HepG2 (cell line): ENCODE measurements around the gene ZSCAN21. TPM values are rescaled to one million over a fixed set of nuclear protein-coding genes. Genes with fewer than 3 reads are reported as not detected.

Experiments
- ATAC-seq: fragments of 200-7000 bp; cut with Tn5 transposase; 3 replicates; pipeline ENCODE4 v1.9.1; 2020; ENCODE audit warnings: mild to moderate bottlenecking, moderate library complexity
- BruUV-seq: library from RNA; stranded (reverse); fragments of 400-500 nt; replicated peaks from 2 replicates; lab custom pipeline; 2021; lab: Mats Ljungman, UMichigan
- CTCF ChIA-PET: fragments of 300-600 bp; formaldehyde crosslinking; extraction: SDS; loops from one replicate; lab custom pipeline; 2021; ENCODE audit warnings: low total read pairs, inconsistent platforms, low intra/inter-chr PET ratio; lab: Yijun Ruan, JAX
- POLR2A ChIA-PET: fragments of 350-600 bp; sonication (Branson Sonifier 250); formaldehyde crosslinking; loops from one replicate; lab custom pipeline; 2020; ENCODE audit warnings: antibody characterized with exemption, inconsistent platforms; lab: Yijun Ruan, JAX
- DNase-seq: peaks from one replicate; pipeline ENCODE4 v3.0.0-alpha.2; 2015; ENCODE audit warnings: low spot score
- FAIRE-seq: peaks from 3 replicates; lab custom pipeline; 2011; peaks lifted over from hg19 to GRCh38; lab: Jason Lieb, UNC
- H2AFZ ChIP-seq: one replicate; pipeline ENCODE4 v1.6.1; 2011; ENCODE audit warnings: low read length, inconsistent platforms
- H3K27ac ChIP-seq: fragments of 300-600 bp; 3 replicates; pipeline ENCODE4 v1.8.0; 2011; ENCODE audit warnings: mixed run types, mild to moderate bottlenecking, mixed read lengths, low read length, inconsistent platforms; ENCODE audit not compliant: insufficient read depth; ENCODE audit errors: extremely low read length
- H3K27me3 ChIP-seq, 2 experiments: fragments of 200-600 bp in 1 of 2; 2 replicates in 1 of 2; 3 replicates in 1 of 2; pipeline versions ENCODE4 v1.6.0 to v1.8.0; 2011; ENCODE audit warnings: low read length in 2 of 2, mild to moderate bottlenecking in 2 of 2, moderate library complexity in 2 of 2, inconsistent platforms in 1 of 2; ENCODE audit not compliant: insufficient read depth in 2 of 2, control insufficient read depth in 1 of 2
- H3K36me3 ChIP-seq, 2 experiments: fragments of 200-600 bp in 1 of 2; replicated peaks in 1 of 2; 2 replicates in 1 of 2; 3 replicates in 1 of 2; pipeline versions ENCODE4 v1.5.1 to v1.8.0; 2011; ENCODE audit warnings: low read length in 2 of 2, inconsistent platforms in 1 of 2; ENCODE audit not compliant: insufficient read depth in 2 of 2, control insufficient read depth in 1 of 2
- H3K4me1 ChIP-seq: 2 replicates; pipeline ENCODE4 v1.5.1; 2012; ENCODE audit warnings: low read length, inconsistent platforms; ENCODE audit not compliant: insufficient read depth
- H3K4me2 ChIP-seq: 2 replicates; pipeline ENCODE4 v1.6.0; 2011; ENCODE audit warnings: low read depth, low read length, inconsistent platforms
- H3K4me3 ChIP-seq, 3 experiments: fragments of 200-600 bp in 1 of 3; sonication (generic), shearing (Covaris generic) in 1 of 3; replicated peaks in 1 of 3; 2 replicates each; pipeline ENCODE4 v1.5.1; 2011 to 2016; ENCODE audit warnings: low read length in 3 of 3, inconsistent platforms in 2 of 3, low read depth in 2 of 3, mild to moderate bottlenecking in 2 of 3, control low read depth in 1 of 3, mixed read lengths in 1 of 3; ENCODE audit not compliant: insufficient read depth in 1 of 3
- H3K79me2 ChIP-seq: one replicate; pipeline ENCODE4 v1.6.1; 2011; ENCODE audit warnings: low read length, inconsistent platforms; ENCODE audit not compliant: insufficient read depth
- H3K9ac ChIP-seq: 2 replicates; pipeline ENCODE4 v1.6.0; 2011; ENCODE audit warnings: mild to moderate bottlenecking, low read depth, low read length, inconsistent platforms; ENCODE audit not compliant: insufficient read depth
- H3K9me3 ChIP-seq: 2 replicates; pipeline ENCODE4 v1.5.1; 2012; ENCODE audit warnings: mild to moderate bottlenecking, low read length
- H4K20me1 ChIP-seq: 2 replicates; pipeline ENCODE4 v1.6.0; 2011; ENCODE audit warnings: inconsistent platforms, mild to moderate bottlenecking, low read length, moderate library complexity; ENCODE audit not compliant: insufficient read depth
- FOXJ3 ChIP-seq: sonication (generic); formaldehyde crosslinking; IDR thresholded peaks from 2 replicates; pipeline ENCODE4 v1.4.0; 2020; ENCODE audit warnings: missing genetic modification reagents, mild to moderate bottlenecking, borderline replicate concordance
- GFI1 ChIP-seq: sonication (generic); formaldehyde crosslinking; IDR thresholded peaks from 2 replicates; pipeline ENCODE4 v1.5.0; 2020; ENCODE audit warnings: missing genetic modification reagents, mild to moderate bottlenecking, borderline replicate concordance
- HNF1B ChIP-seq: sonication (generic); formaldehyde crosslinking; IDR thresholded peaks from 2 replicates; pipeline ENCODE4 v1.5.1; 2020; ENCODE audit warnings: mild to moderate bottlenecking, moderate library complexity, missing genetic modification reagents
- HOXA7 ChIP-seq: sonication (generic); formaldehyde crosslinking; IDR thresholded peaks from 2 replicates; pipeline ENCODE4 v1.8.1; 2022; ENCODE audit warnings: mild to moderate bottlenecking, missing genetic modification reagents, moderate library complexity
- KLF6 ChIP-seq: IDR thresholded peaks from 2 replicates; pipeline ENCODE4 v1.8.0; 2016; ENCODE audit warnings: missing biosample characterization, missing genetic modification reagents
- PBX3 ChIP-seq: sonication (generic); formaldehyde crosslinking; IDR thresholded peaks from 2 replicates; pipeline ENCODE4 v1.8.1; 2023; ENCODE audit warnings: missing genetic modification reagents, inconsistent platforms, borderline replicate concordance
- SALL1 ChIP-seq: sonication (generic); formaldehyde crosslinking; IDR thresholded peaks from 2 replicates; pipeline ENCODE4 v1.8.0; 2022; ENCODE audit warnings: mild to moderate bottlenecking, missing genetic modification reagents
- SP5 ChIP-seq: IDR thresholded peaks from 2 replicates; pipeline ENCODE4 v1.6.1; 2016; ENCODE audit warnings: low read depth, borderline replicate concordance
- ZBTB34 ChIP-seq: sonication (generic); formaldehyde crosslinking; IDR thresholded peaks from 2 replicates; pipeline ENCODE4 v1.8.0; 2022; ENCODE audit warnings: mild to moderate bottlenecking, missing genetic modification reagents
- ZNF329 ChIP-seq: sonication (generic); formaldehyde crosslinking; IDR thresholded peaks from 2 replicates; pipeline ENCODE4 v1.9.0; 2021; ENCODE audit warnings: low read depth, mild to moderate bottlenecking, missing genetic modification reagents
- ZNF335 ChIP-seq: sonication (generic); formaldehyde crosslinking; IDR thresholded peaks from 2 replicates; pipeline ENCODE4 v1.4.0; 2020; ENCODE audit warnings: missing genetic modification reagents
- ZNF503 ChIP-seq: sonication (generic); formaldehyde crosslinking; IDR thresholded peaks from 2 replicates; pipeline ENCODE4 v1.4.0; 2020; ENCODE audit warnings: missing genetic modification reagents
- ZNF703 ChIP-seq: sonication (generic); formaldehyde crosslinking; IDR thresholded peaks from 2 replicates; pipeline ENCODE4 v1.5.1; 2020; ENCODE audit warnings: missing genetic modification reagents, mild to moderate bottlenecking, moderate library complexity, borderline replicate concordance
- WGBS: methylation state at CpG from one replicate; pipeline ENCODE4 v1.1.6; 2017; ENCODE audit warnings: low lambda C conversion rate; 5-methylcytosine and 5-hydroxymethylcytosine counted together
- in situ Hi-C: cut with HindIII; loops from 2 replicates; pipeline ENCODE4 v1.10.0; 2017; ENCODE audit warnings: low pct_unique_long_range_greater_than_20kb; ENCODE audit not compliant: extremely low pct_ligation_motif_present
- intact Hi-C: fragments of 100-400 bp; cut with micrococcal nuclease; formaldehyde crosslinking; loops from one replicate; pipeline ENCODE4 v1.10.0; 2022; ENCODE audit not compliant: unreplicated experiment
- polyA plus RNA-seq, 8 experiments: library from polyadenylated mRNA; depleted of rRNA in 3 of 8; stranded (reverse) in 7 of 8; unstranded in 1 of 8; fragments of >200 nt; fragmentation: Illumina TruSeq in 4 of 8; extraction: Trizol in 4 of 8; gene quantifications; 2 replicates each; pipeline versions ENCODE4 v1.2.1 to v1.2.3, GENCODE V29; 2011 to 2016; ENCODE audit warnings: low read depth in 4 of 8, missing spikeins in 1 of 8, mixed read lengths in 1 of 8; ENCODE audit not compliant: insufficient read depth in 1 of 8
- total RNA-seq, 5 experiments: library from RNA; depleted of rRNA; stranded (reverse); fragments of >200 nt; fragmentation: Illumina TruSeq; extraction: Trizol; gene quantifications; 2 replicates each; pipeline ENCODE4 v1.2.3, GENCODE V29; 2016; ENCODE audit warnings: low read depth in 1 of 5

The ZSCAN21 gene
- total and polyA plus RNA-seq, 2 of the 13 experiments (the other 11 are each of a cell fraction or from before 2014, with no cell fraction given) = 7.0 to 10.0 TPM

GRCh38 chr7:100015232-100016214 is 34.1 kb upstream of the ZSCAN21 start, which contains the start of gene ZKSCAN1:
ZKSCAN1 (plus strand) TSS chr7:100015596; CDS start chr7:100023507, 7,911 bp downstream.
- peaks cover 49% of the 10 kb centered on the region for H3K79me2 ChIP-seq
- no peaks in the 10 kb centered on the region; a peak in 1 of 5 replicates for H3K27me3 ChIP-seq
- ChIA-PET CTCF (interaction anchor here (1.5 kb wide), 1 partner anchor 21 kb away, joined by 7 read pairs; no protein-coding TSS in a partner anchor), POLR2A (interaction anchor here (0.6 to 6.6 kb wide), 20 partner anchors 8 to 232 kb away, joined by 3 to 212 read pairs (median 3); partner anchors contain the start of genes GJC3 and TRIM4)
- BruUV-seq = TSS peak; percentile 76
- H4K20me1 ChIP-seq = peaks cover 17% of the 10 kb centered on the region
- peak within 1 kb of the TSS; percentile 93 for H3K27ac ChIP-seq
- intact Hi-C loops = loop anchor here (2.0 kb wide), 1 partner anchor 19 kb away; no protein-coding TSS in a partner anchor
- DNase-seq = peak; percentile 91
- H3K4me3 ChIP-seq = peak within 1 kb of the TSS; percentile 92 to 94 (median 93)
- peak within 1 kb of the TSS; percentile 94 for H3K9ac ChIP-seq
- no peak within 1 kb of the TSS for H2AFZ ChIP-seq
- 2% methylated on average over 10 of the region's 70 CpGs for WGBS
- FAIRE-seq = peak; percentile 66
- H3K36me3 ChIP-seq = peaks cover 2 to 16% of the 10 kb centered on the region in 2 experiments
- peak; percentile 94 for ATAC-seq
- H3K4me1 ChIP-seq = peaks cover 82% of the 10 kb centered on the region
- in situ Hi-C loops = no loop called here
- H3K4me2 ChIP-seq = peak within 1 kb of the TSS; percentile 90
- no peaks in the 10 kb centered on the region for H3K9me3 ChIP-seq
- TF ChIP-seq HNF1B (CRISPR knock-in tag) = peak; percentile 51; the same call in 1 of the 2 replicates
- peak; percentile 16; the same call in 1 of the 2 replicates for TF ChIP-seq FOXJ3 (CRISPR knock-in tag)
- no peak for TF ChIP-seq PBX3 (CRISPR knock-in tag)
- TF ChIP-seq SALL1 (CRISPR knock-in tag) = peak; percentile 82; the same call in 1 of the 2 replicates
- TF ChIP-seq ZBTB34 (CRISPR knock-in tag) = 0 out of 2 replicates have a peak, but pooled peaks have one; percentile 34
- no peak for TF ChIP-seq KLF6 (CRISPR knock-in tag)
- TF ChIP-seq ZNF703 (CRISPR knock-in tag) = no peak
- no peak for TF ChIP-seq HOXA7 (CRISPR knock-in tag)
- TF ChIP-seq ZNF329 (CRISPR knock-in tag) = no peak
- peak; percentile 77 for TF ChIP-seq ZNF335 (CRISPR knock-in tag)
- no peak for TF ChIP-seq GFI1 (CRISPR knock-in tag)
- TF ChIP-seq SP5 (CRISPR knock-in tag) = no peak
- TF ChIP-seq ZNF503 = peak; percentile 62; the same call in 1 of the 2 replicates
